HG02973 (cell line): ENCODE data around the gene POLD3.

Source experiments
- ATAC-seq: cut with Tn5 transposase; IDR thresholded peaks from one replicate; pipeline ENCODE4 v1.9.1; 2021; ENCODE audit warnings: moderate library complexity; ENCODE audit not compliant: unreplicated experiment

The POLD3 gene

DNA sequence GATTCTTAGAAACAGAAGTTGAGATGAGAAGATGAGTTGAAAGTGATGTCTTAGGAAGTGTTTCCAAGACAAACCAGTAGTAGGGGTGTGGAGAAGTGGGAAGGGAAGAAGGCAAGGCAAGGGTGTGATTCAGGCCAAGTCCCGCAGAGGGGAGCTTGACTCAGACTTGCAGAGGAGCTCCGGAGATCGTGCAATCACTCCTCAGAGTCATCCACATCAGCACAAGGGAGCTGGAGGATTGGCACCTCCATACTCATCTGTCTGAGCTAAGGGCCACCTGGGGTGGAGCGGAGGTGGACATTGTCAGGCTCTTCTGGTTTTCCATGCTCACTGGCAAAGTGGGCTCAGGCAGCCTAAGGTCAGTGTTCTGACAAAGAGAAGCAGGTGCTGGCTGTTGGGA is 94.4 kb downstream of the POLD3 start:
- ATAC-seq, result no peak

DNA sequence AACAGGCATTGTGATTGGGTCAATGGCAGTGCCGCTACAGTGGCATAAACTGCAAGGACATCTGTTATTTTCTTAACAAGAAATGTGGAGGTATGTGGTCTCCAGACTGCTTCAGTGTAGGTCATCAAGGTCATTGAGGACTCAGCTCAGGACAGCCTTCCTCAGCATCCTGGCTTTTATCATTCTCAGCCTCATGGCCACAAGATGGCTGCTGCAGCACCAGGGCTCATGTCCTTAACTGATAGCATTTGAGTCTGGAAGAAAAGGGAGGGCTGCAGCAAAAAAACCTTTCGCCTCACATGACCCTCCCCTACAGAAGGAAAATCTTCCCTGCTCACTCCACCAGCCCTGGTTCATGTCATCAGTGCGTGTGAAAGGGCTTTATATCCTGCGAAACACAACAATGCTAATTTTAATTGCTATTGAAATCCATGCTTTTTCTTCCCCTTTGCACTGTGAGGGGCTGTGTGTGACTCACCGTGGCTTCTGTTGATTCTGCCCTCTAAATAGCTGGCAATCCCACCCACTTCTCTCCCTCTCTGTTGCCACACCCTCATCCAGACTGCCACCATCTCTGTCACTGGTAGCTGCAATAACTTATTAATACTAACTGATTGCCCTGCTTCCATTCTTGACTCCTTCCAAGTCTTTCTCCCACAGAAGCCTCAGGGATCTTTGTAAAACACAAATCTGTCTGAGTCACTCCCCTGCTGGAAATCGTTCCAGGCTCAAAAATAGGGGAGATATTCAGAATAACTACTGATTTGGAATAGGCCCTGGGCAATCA is 95.0 kb downstream of the POLD3 start:
- no peak for ATAC-seq

GRCh38 chr11:74689666-74690065 is 97.3 kb downstream of the POLD3 start:
- ATAC-seq, result no peak

- no peak for ATAC-seq
Measured at GRCh38 chr11:74691755-74692154, 99.4 kb downstream of the POLD3 start.
